Fibroblast of skin of left quadriceps (primary cell): Measurements from ENCODE around the gene CRYBA4.
A peak's percentile ranks its signal among the peaks of the same experiment; 100 is the strongest.

ENCODE experiments used
- DNase-seq, 2 experiments: peaks; one replicate each; pipeline ENCODE4 v3.0.0-alpha.2; 2013; ENCODE audit warnings: low read depth in 2 of 2

Gene CRYBA4

GRCh38 chr22:26660961-26661578 is 39.3 kb downstream of the CRYBA4 start:
- DNase-seq, result no peak

GRCh38 chr22:26662160-26662559 is 40.4 kb downstream of the CRYBA4 start:
- no peak for DNase-seq

GRCh38 chr22:26663374-26663923 is 41.7 kb downstream of the CRYBA4 start:
- no peak for DNase-seq

DNA sequence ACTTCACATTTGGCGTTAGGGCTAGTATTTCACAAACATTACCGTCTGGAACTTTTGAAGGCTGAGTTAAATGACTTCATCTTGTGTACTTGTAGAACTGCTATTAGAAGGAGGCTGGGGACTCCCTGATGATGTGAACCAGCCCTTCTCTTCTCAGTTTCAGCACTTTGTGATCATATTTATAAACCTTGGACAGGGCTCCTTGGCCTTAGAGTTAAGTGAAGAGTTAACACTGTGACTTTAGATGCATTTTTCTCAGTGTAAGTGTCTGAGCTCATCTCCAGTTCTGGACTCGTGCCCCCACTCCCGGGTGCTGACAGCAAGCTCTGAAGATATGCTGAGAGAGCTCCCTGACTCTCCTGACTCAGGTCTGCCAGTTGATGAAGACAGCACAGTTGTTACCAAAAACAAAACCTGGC is 44.1 kb downstream of the CRYBA4 start:
- DNase-seq, result no peak

DNA sequence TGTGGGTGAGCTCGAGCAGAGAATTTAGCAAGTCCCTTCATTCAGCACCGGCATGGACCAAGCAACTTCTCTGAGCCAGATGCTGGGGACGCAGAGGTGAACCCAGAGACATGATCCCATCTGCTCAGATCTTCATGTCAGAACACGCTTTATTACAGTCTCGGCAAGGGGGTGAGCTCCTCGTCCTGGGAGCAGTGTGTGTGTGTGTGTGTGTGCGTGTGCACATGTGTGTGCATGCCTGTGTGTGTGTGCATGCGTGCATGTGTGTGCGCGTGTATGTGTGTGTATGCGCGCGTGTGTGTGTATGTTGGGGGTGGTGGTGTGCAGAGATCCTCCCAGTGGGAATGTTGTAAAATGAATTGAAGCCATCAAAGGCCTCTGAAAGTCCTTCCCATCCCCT is 45.4 kb downstream of the CRYBA4 start:
- DNase-seq, result no peak

DNA sequence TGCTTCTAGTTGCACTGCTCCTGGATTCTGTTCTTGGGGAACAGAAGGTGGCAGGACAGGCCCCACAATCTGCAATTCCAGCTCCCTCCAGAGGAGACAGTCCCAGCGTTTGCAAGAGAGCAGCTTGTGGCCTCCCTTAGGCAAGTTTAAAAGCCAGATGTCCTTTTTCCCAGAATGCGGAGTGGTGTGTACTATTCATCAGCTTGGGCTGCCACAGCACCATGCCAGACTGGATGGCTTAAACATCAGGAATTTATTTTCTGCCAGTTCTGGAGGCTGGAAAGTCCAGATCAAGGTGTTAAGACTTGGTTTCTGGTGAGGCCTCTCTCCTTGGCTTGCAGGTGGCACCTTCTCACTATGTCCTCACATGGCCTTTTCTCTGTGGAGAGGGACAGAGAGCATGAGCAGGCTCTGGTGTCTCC is 47.3 kb downstream of the CRYBA4 start:
- no peak for DNase-seq

DNA sequence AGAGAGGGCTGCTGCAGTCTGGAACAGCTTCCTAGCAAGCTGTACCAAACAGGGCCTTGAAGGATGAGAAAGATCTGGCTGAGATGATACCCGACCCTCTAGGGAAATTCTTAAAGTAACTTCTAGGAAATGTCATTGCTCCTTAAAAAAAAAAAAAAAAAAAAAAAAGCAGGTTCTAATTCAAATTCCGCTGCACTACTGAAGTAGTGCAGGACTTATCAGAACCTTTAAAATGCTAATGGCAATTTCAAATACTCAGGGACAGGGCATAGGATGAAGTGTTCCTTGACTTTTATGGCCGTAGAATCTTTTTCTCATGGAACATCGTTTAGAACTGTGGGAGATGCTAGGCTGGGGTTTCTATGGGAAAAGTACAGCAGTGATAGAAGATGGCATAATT is 48.7 kb downstream of the CRYBA4 start:
- no peak for DNase-seq

GRCh38 chr22:26671317-26672059 is 49.7 kb downstream of the CRYBA4 start:
- DNase-seq, result no peak

GRCh38 chr22:26672060-26672471 is 50.3 kb downstream of the CRYBA4 start:
- DNase-seq, result no peak

DNA sequence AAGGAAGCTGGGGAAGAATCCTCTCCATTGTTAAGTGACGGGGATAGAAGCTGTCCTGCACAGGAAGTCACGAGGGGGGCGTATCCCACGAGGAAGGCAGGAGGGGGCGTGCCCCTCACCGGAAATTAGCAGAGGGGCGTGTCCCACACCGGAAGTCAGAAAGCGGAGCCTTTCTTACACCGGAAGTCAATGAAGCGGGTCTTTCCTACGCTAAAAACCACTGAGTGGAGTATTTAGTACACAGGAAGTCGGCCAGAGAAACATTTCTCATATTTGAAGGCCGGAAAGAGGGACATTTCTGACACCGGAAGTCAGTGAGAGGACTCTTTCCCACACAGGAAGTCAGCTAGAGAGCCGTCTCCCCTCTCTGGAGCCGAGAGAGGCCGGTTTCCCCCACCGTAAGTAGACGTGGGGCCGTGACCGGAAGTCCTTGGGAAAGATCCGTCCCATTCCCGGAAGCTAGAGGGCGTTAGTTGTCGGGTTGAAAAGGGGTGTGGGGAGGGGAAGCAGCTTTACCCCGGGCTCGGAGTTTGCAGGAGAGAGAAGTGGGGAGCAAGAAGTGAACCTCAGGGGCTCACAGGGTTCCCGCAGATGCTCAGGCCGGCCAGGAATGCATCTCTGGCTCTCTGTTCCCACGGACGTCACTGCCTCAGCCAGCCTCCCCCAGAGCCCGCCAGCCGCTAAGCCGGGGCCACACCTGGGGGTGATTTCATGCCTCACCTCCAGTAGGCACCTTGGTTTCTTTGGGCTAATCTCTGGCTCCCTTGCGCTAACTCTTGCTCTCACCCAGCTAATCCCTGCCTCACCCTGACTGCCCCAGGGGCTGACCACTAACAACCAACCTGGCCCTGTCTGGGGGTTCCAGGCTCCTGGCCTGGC is 51.1 kb downstream of the CRYBA4 start:
- DNase-seq, result peak; percentile 93

- DNase-seq, result no peak
These were observed 51.7 kb downstream of the CRYBA4 start for GRCh38 chr22:26673486-26673885.

- no peak for DNase-seq
These were observed 52.7 kb downstream of the CRYBA4 start for GRCh38 chr22:26674211-26675190.

GRCh38 chr22:26675687-26676268 is 54.0 kb downstream of the CRYBA4 start:
- DNase-seq, result no peak

DNA sequence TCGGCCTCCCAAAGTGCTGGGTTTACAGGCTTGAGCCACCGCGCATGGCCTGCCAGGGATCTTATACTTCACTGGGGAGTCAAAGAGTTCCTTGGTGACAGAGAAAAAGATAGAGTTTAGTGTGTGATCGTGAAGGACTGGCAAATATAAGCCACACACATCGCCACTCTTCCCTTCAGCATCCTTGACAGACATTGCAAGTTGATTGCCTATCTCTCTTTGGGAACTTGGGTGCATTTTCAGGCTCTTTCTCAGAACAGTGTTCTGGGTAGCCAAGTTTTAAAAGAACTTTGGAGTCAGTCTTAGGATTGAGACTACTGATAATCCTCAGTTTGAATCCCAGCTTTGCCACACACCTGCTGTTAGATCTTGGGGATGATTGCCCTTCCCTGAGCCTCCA is 55.5 kb downstream of the CRYBA4 start:
- DNase-seq, result no peak

DNA sequence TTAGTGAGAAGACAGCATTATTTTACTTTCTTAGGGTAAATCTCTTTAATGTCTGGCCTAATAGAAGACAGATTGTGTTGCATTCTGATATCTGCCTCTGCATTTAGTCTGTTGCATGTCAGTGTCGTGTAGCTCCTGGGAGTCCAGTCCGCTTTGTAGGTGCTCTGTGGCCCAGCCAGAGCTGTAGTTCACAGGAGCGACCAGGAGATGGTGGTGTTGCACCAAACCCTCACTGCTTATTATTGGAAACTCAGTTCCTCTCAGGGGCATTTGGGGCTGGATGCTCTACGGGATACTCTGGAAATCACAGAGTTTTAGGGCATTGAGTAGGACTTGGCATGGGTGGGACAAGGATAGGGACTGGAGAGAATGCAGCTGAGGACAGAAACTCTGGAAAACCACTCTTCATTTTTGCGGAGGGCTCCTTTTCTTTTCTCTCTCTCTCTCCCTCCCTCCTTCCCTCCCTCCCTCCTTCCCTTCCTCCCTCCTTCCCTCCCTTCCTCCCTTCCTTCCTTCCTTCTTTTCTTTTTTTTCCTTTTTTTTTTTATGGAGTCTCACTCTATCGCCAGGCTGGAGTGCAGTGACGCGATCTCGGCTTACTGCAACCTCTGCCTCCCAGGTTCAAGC is 57.4 kb downstream of the CRYBA4 start:
- peak; percentile 63 to 68 for DNase-seq
